NCI-H146 treated with DMSO at 0.1 percent for 48 hours (cell line): ENCODE results near the gene ZNF148.

Experiments
- DNase-seq: peaks from one replicate; lab custom pipeline; 2025; ENCODE audit not compliant: unreplicated experiment; lab: John Stamatoyannopoulos, UW

The ZNF148 gene

DNA sequence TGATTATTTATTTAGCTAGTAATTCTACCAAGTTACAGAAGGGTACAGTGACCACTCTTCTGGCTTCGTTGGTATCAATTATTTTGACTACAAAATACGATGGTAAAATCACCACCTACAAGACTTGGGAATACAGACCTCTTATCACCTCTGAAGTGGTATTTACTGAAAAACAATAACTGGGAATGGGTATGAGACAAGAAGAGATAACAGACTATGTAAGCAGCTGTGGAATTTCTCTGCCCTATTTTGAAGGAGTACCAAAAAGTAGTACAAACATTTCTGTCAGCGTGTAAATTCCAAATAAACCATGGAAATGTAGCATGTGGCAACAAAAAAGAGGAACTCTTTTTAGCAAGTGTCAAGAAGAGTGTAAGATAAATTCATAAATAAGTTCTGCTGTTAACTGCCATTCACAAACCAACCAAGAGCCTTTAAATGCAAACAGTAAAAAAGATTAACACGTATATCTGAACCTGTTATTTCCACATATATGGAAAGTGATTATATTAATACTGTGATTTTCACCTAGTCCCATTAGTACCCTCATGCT is 85.6 kb downstream of the ZNF148 start:
- no peak for DNase-seq

DNA sequence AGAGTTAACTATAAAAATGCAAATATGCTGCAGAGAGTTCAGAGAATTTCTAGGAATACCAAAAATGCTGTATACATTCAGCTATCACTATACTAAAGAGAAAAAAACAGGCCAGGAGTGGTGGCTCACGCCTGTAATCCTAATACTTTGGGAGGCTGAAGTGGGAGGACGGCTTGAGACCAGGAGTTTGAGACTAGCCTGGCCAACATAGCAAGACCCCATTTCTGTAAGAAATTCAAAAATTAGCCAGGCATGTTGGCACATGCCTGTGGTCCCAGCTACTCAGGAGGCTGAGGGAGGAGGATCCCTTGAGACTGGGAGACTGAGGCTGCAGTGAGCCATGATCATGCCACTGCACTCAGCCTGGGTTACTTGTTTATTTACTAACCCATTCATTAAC is 87.9 kb downstream of the ZNF148 start:
- DNase-seq: no peak

DNA sequence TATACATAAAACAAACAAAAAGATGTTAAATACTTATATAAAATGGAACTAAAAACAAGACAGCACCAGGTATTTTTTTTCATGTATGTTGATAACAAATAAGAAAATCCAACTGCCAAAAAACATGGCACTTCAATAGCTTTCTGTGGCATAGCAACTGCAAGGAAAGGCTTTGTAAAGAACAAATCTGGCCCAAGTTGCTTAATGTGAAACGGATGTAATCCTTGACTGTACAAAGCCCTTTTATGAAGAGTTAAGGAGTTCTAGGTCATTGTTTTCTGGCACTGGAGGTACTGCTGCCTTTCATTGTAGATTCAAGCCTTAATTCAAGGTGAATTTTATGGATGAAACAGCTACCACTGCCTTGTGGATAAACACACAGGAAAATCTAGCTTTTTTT is 93.7 kb downstream of the ZNF148 start:
- no peak for DNase-seq

DNA sequence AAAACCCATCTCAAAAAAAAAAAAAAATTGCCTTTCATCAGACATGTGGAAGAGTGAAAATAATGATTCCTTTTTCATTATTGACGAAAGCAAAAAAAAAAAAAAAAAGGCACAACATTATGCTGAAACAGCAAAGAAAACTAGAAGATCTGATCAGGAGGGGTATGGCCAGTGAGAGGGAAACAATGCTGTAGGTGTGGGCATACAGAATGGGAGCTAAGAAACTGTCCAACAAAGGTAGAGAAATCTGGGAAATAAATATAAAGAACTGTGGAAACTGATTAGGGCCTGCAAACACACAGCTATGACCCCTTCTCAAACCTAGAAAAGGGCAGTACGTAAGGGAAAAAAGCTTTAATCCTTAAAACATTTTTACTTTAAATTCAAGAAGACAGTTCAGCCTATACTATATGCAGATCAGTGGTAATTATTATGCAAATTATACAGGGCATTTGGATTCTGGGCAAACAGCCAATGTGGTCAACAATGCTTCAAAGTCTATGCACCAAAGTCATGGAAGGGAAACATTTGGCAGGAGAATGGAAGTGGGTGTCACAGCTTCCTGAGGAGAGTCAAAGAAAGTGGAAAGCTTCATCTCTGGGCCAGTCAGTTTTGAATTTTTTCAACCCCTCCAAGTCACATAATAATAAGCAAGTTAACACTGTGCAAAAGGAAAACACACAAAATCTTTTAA is 94.3 kb downstream of the ZNF148 start:
- DNase-seq: no peak

DNA sequence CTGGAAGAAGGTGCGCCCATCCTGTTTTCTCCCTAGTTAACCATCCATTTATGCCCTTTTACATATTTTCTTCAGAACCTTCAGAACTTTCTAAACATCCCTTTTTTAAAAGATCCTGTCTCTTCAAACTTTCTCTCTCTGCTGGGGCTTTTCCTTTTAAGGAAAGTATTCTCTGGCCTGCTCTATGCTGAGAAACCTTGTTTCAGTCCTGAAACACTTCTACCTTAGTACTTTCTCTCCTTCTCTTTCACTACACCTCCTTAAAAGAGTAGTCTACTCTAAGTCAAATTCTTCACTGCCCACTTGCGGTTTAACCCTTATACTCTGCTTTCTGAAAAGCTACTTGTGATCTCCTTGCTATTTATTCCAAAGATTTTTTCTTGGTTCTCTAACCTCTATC is 97.0 kb downstream of the ZNF148 start:
- DNase-seq: no peak

DNA sequence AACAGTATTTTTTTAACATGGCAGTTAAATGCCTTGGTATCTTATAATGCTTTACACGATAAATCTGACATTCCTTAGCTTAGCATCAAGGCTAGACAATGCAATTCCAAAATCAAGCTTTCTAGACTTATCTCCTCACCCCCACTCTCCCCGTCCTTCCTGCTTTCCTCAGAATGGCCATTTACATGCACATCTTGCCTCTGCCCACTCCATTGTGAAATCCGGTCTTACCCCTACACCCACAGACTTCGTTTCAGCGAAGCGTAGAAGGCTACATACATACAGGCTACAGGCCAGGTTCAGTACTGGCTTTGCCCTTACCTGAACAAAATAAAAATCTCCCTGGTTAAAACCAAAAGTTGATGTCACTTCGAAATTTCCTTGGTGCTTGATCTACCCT is 104.0 kb downstream of the ZNF148 start:
- no peak for DNase-seq

DNA sequence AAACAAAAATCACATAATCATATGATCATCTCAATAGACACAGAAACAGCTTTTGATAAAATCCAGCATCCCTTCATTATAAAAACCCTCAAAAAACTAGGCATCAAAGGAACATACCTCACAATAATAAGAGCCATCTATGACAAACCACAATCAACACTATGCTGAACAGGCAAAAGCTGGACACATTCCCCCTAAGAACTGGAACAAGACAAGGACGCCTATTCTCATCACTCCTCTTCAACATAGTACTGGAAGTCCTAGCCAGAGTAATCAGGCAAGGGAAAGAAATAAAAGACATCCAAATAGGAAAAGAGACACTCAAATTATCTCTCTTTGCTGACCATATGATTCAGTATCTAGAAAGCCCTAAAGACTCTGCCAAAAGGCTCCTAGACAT is 107.7 kb downstream of the ZNF148 start:
- DNase-seq: no peak

DNA sequence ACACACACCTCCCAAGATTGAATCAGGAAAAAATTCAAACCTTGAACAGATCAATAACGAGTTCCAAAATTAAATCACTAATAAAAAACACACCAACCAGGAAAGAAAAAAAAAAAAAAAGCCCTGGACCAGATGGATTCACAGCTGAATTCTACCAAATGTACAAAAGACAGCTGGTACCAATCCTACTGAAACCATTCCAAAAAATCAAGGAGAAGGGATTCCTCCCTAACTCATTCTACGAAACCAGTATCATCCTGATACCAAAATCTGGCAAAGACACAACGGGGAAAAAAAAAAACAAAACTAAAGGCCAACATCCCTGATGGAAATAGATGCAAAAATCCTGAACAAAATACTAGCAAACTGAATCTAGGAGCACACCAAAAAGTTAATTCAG is 108.2 kb downstream of the ZNF148 start:
- DNase-seq: no peak

DNA sequence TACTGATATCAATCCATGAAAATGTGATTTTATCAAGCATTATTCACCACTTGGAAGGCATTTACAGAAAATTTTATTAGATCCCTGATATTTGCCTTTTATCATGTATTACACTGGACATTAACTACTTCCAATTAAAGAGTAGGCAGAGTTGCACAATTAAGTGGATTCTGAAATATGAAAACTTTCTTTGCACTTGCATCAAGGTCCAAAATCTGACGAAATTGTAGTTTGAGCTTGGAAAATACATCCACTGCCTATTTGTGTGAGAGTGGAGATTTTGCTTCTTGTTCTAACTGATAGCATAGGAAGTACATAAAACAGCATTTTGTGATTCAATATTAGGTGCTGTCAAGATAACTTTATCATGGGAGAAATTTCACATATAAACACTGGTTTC is 113.0 kb downstream of the ZNF148 start:
- DNase-seq: no peak

DNA sequence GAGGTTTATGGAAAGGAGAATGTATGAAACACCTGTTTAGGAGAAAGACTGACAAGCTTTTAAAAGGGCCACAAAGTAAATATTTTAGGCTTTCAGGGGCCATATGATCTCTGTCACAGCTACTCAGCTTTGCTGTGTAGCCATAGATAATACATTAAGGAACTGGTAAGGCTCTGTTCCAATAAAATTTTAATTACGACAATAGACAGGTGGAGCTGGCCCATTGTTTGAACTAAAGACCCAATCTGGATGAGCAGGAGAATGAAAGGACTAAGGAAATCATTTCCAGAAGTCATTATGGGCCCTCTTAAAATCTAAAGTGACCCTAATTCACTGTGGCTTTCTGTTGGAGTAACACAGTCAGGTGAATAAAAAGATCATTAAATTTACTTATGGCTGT is 114.1 kb downstream of the ZNF148 start:
- DNase-seq: peak; percentile 56

DNA sequence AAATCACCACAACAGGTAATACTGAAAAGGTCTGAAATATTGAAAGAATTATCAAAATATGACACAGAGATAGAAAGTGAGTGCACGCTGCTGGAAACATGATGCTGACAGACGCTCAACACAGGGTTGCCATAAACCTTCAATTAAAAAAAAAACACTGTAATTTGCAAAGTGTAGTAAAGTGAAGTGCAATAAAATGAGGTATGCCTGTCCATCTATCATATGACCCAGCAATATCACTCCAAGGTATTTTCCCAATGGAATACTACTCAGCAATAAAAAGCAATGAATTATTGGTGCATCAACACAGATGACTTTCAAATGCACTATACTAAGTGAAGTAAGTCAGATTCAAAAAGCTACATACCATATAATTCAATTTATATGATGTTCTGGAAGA is 115.0 kb downstream of the ZNF148 start:
- DNase-seq: no peak

DNA sequence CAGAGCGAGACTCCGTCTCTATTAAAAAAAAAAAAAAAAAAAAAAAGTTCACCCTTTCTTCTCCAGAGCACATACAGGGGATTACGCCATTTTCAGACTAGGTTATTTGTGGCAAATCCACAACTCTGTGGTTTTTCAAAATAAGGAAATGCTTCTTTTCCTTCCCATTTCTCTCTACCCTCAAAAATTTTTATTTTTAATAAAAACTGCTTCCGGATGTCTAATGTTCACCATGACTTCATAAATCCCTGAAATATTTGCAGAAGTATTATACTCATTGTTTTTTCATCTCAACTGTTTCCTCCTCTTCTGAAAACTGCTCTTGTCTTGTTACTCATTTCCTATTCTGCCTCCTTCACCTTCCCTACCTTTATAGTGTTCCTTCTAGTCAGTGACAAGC is 117.6 kb downstream of the ZNF148 start:
- no peak for DNase-seq

DNA sequence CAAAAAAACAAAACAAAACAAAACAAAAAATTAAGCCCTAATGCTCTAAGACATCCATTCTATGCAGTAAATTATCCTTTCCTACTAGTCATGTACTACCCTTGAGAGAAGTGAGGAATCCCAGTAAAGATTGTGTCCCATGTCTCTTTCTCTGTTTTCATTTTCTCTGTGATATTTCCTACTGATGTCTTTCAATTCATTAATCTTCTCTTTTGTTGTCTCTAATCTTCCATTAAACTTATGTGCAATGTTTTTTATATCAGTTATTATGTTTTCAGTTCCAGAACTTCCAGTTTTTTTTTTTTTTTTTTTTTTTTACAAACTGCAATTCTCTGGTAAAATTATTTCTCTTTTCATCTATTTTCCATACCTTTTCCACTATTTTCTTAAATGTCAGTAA is 118.5 kb downstream of the ZNF148 start:
- DNase-seq: no peak

DNA sequence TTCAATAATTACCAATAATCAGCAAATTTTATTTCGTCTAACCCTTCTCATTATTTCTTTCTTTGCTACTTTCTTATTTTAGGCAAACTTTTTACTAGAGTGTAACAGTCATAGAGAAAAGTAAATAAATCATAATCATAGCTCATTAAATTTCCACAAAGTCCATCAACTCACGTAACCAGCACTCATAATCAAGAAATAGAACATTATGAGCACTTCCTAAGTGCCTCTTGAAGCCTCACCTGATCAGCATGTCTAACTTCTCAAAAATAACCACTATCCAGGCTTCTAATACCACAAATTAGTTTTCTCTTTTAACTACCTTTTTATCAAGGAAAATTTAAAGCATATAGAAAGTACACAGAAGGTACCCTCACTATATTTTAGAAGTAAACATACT is 124.2 kb downstream of the ZNF148 start:
- no peak for DNase-seq

DNA sequence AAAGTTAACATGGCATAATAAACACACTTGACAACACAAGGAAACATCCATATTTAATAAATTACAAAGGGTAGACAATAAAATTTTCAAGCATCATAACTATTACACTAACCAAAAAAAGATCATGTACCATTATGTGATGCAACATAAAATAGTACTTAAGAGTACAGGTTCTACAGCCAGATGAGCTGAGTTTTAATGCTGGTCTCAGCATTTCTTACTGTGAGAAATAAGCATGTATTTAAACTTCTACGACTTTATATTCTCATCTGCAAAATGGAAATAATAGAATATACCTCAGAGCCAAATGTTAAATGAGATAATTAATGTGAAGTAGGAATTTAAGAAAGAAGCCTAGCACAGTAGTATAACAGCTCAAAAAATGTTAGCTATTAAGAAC is 128.9 kb downstream of the ZNF148 start:
- no peak for DNase-seq

DNA sequence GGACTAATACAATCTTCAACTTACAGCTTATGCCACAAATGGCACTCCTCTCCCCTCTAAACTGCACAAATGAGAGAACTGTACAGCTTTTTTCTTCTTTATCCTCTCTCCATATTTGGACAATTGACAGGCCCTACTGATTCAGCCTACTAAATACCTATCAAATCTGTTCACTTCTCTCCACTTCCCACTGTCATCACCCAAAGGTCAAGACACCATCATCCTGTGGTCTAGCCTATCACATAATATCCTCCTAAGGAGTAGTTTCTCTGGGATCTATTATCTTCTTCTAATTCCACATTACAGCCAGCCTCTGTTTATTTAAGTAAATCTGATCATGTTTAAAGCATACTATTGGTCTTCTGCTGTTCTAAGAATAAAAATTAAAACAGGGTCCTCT is 129.6 kb downstream of the ZNF148 start:
- no peak for DNase-seq

DNA sequence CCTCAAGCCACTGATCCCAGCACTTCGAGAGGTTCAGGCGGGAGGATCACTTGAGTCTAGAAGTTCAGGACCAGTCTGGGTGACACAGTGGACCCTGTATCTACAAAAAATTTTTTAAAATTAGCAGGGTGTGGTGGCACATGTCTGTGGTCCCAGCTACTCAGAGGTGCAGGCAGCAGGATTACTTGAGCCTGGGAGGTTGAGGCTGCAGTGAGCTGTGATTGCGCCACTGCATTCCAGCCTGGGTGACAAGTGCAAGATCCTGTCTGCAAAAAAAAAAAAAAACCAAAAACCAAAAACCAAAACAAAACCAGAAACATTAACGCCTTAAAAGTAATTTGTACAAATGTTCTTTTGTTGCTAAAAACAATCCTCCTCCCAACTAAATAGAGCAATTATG is 134.6 kb downstream of the ZNF148 start:
- DNase-seq: no peak

DNA sequence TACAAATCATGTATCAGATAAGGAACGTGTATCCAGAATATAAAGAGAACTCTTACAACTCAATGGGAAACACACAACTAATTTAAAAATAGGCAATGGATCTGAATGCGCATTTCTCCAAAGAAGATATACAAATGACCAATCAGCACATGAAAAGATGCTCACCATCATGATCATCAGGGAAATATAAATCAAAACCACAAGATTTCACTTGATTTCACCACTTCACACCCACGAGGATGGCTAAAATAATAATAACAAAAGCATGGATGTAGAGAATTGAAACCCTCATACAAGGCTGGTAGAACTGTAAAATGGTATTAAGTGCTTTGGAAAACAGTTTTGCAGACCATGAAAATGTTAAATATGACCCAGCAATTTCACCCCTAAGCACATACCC is 135.9 kb downstream of the ZNF148 start:
- no peak for DNase-seq

DNA sequence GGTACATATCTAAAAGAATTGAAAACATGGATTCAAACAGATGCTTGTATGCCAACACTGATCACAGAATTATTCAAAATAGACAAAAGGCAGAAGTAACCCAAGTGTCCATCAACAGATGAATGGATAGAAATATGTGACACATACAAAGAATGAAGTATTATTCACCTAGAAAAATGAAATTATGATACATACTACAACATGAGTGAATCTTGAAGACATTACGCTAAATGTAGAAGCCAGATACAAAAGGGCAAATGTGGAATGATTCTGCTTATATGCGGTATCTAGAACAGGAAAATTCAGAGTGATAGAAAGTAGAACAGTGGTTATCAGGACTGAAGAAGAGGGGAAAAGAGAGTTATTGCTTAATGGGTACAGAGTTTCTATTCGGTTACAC is 136.4 kb downstream of the ZNF148 start:
- DNase-seq: no peak

DNA sequence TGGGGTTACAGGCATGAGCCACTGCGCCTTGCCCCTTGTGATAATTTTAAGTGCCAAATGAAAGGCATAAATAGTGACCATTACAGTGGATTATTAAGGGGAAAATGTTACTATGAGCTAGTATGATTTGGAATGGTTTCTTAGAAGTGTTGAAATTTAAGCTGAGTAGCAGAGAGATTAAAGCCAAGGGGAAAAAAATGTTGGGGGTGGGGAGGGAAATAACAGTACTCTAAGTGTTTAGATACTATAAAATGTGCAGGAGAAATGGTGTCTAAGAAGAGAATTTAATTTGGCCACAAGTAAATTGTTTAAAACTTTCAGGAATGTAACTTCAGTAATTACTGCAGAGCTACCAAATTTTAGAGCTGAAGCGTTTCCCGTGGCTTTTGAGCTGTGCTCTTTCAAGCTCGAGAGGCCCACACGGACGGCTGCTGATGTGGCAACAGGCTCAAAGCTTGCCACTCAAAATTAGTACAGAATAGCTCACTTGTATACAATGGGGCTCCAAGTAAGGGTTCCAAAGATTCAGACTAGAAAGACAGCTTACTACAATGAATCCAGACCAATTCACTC is 138.7 kb downstream of the ZNF148 start:
- no peak for DNase-seq

DNA sequence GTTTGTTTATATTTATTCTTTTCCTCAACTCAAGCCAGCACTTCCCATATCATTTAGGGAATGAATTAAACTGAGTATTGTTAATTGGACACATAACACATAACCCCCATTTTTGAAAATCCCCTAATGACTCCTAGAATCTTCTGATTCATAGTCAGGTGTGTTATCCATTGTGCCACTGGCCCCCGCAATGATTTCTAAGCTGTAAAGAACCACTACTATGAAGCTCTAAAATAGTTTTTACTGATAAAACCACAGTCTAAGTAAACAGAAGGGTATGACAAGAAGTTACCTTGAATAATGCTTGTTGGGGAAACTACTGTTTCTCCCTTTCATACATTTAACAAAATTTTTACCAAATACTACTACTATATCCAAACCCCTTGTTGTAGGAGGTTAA is 140.3 kb downstream of the ZNF148 start:
- no peak for DNase-seq

DNA sequence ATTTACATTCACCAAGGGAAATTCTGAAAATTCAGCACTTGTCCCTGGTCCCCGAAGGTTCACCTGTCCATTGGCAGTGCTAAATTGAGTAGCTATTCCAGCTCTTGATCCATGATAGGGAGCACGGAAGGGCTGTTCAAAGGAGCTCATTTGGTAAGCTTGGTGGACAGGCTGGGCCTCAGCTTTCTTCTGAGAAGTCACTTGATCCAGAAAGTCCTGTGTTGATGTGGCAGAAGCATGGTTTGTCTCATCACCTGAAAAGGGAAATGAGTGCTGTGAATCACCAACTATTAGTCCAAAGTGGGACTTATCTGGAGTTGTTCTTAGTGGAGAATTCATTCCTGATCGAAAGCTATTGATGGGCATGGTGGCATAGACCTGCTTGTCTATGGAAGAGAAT is 142.7 kb downstream of the ZNF148 start:
- DNase-seq: no peak

DNA sequence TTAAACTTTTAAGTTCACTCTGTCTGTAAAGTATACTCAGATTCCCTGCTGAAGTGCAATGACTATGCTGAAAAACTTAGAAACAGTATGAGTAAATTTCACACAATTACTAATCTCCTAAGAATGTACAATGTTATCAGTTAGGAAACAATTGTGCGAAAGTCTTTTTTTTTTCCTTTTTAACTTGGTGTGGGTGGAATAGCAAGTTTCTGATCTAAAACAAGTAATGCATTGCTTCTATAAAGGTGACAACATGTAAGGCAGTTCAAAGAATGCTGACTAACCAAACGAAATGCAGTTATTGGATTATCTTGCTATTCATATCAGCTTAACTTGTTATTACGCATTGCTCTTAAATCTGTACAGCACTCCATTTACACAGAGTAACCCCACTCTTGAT is 143.2 kb downstream of the ZNF148 start:
- DNase-seq: no peak
